ENCODE data around the gene PSMA2.

DNA sequence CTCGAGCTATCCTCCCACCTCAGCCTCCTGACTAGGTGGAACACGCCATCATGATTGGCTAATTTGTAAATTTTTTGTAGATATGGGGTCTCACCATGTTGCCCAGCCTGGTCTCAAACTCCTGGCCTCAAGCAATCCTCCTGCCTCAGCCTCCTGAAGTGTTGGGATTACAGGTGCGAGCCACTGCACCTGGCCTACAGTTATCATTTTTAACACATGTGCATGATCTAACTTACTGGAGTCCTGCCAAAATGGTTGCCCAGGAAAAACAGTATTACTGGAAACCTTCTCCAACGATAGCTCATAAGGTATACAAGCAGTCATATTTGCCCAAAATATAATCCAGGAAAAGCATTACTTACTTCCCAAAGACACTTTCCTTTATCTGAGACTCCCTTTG is 20.4 kb upstream of the PSMA2 start:
- TF ChIP-seq, protein P1, sequence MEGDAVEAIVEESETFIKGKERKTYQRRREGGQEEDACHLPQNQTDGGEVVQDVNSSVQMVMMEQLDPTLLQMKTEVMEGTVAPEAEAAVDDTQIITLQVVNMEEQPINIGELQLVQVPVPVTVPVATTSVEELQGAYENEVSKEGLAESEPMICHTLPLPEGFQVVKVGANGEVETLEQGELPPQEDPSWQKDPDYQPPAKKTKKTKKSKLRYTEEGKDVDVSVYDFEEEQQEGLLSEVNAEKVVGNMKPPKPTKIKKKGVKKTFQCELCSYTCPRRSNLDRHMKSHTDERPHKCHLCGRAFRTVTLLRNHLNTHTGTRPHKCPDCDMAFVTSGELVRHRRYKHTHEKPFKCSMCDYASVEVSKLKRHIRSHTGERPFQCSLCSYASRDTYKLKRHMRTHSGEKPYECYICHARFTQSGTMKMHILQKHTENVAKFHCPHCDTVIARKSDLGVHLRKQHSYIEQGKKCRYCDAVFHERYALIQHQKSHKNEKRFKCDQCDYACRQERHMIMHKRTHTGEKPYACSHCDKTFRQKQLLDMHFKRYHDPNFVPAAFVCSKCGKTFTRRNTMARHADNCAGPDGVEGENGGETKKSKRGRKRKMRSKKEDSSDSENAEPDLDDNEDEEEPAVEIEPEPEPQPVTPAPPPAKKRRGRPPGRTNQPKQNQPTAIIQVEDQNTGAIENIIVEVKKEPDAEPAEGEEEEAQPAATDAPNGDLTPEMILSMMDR (IDR thresholded peaks at IDR 0.05): no peak
- TF ChIP-seq EP300 (IDR thresholded peaks at IDR 0.05): no peak
